Measurements from ENCODE around the gene LIG1. TPM values are rescaled to one million over a fixed set of nuclear protein-coding genes. Genes with fewer than 3 reads are reported as not detected.
"Not testable (repeated sequence)": the region's sequence is repeated elsewhere in the genome, so short reads cannot be mapped to it uniquely, and the experiment has no call there.

Gene LIG1
- total RNA-seq, 4 donors from 2014 or later: 2.7 to 12.6 (median 7.1) TPM

- Histone ChIP-seq H3K36me3 (peaks cover 0 to 68% of the 10 kb centered on the region in 2 donors), H3K4me1 (peaks cover 0 to 12% (median 0%) of the 10 kb centered on the region in 3 donors), H3K27me3 (no peaks in the 10 kb centered on the region), H3K4me3 (no peak overlapping the region), H3K27ac (no peak overlapping the region), H3K9me3 (peaks cover 0 to 22% (median 0%) of the 10 kb centered on the region in 3 donors)
- WGBS, 2 donors (ENCODE audit: low coverage in 1 of 2): 31% methylated on average over 1 of the region's 1 CpG; no CpG with 5 or more reads in 1 of the 2 donors
- TF ChIP-seq POLR2A (IDR thresholded peaks at IDR 0.05) (no peak), EP300 (IDR thresholded peaks at IDR 0.05) (no peak), POLR2AphosphoS5 (IDR thresholded peaks at IDR 0.05) (no peak)
- TF ChIP-seq, protein P1, sequence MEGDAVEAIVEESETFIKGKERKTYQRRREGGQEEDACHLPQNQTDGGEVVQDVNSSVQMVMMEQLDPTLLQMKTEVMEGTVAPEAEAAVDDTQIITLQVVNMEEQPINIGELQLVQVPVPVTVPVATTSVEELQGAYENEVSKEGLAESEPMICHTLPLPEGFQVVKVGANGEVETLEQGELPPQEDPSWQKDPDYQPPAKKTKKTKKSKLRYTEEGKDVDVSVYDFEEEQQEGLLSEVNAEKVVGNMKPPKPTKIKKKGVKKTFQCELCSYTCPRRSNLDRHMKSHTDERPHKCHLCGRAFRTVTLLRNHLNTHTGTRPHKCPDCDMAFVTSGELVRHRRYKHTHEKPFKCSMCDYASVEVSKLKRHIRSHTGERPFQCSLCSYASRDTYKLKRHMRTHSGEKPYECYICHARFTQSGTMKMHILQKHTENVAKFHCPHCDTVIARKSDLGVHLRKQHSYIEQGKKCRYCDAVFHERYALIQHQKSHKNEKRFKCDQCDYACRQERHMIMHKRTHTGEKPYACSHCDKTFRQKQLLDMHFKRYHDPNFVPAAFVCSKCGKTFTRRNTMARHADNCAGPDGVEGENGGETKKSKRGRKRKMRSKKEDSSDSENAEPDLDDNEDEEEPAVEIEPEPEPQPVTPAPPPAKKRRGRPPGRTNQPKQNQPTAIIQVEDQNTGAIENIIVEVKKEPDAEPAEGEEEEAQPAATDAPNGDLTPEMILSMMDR (IDR thresholded peaks at IDR 0.05): no peak
- ATAC-seq: no peak
Observed at GRCh38 chr19:48094129-48094854, 75.9 kb downstream of the LIG1 start.

DNA sequence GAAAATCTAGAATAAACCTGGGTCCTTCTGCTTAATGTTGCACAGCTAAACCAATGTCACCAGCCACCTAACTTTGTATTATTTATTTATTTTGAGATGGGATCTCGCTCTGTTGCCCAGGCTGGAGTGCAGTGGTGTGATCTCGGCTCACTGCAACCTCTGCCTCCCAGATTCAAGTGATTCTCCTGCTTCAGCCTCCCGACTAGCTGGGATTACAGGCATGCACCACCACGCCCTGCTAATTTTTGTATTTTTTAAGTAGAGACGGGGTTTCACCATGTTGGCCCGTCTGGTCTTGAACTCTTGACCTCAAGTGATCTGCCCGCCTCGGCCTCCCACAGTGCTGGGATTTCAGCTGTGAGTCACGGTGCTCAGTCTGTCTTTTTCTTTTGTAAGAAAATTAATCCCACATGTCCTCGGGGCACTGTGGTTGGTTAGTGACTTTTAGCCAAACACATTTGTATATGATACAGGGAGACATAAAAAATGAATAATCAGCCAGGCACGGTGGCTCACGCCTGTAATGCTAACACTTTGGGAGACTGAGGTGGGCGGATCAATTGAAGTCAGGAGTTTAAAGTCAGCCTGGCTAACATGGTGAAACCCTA is 78.9 kb downstream of the LIG1 start:
- WGBS, 2 donors (ENCODE audit: low coverage in 1 of 2): 46 to 73% methylated on average over 8 to 10 of the region's 13 CpGs
- not testable (repeated sequence) for H3K4me3 ChIP-seq, H3K27me3 ChIP-seq, ATAC-seq, H3K27ac ChIP-seq
- peaks cover 0 to 12% (median 0%) of the 10 kb centered on the region in 3 donors for H3K4me1 ChIP-seq
- H3K36me3 ChIP-seq: peaks cover 0 to 55% of the 10 kb centered on the region in 2 donors
- peaks cover 0 to 22% (median 0%) of the 10 kb centered on the region in 3 donors for H3K9me3 ChIP-seq

DNA sequence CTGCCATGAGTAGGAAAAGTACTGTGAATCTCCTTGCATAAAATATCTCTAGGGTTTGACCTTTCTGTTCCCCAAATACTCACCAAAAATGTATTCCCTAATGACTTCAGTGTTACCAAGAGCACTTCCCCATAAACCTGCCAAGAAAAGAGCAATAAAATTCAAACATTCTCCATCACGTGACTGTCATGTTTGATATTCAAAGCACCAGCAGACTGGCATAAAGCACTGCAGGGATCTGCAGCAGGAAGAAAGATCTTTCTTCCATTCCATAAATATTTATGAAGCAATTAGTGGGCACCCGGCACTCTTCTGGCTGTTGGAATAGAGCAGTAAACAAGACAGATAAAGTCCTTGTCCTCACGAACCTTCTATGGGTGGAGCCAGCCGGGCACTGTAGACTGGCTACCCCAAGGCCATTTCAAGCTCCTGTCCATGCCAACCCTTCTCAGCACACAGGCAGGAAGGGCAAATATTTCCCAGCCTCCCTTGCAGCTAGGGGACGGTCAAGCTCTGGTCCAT is 79.8 kb downstream of the LIG1 start:
- 8 to 47% methylated on average over 2 to 4 of the region's 5 CpGs for WGBS, 2 donors (ENCODE audit: low coverage in 1 of 2)
- TF ChIP-seq, protein P1 (IDR thresholded peaks at IDR 0.05): no peak
- TF ChIP-seq POLR2AphosphoS5 (IDR thresholded peaks at IDR 0.05) (no peak), POLR2A (IDR thresholded peaks at IDR 0.05) (no peak), EP300 (IDR thresholded peaks at IDR 0.05) (no peak)
- H3K27me3 ChIP-seq: no peaks in the 10 kb centered on the region
- no peak overlapping the region for H3K4me3 ChIP-seq
- no peak for ATAC-seq
- H3K4me1 ChIP-seq: peaks cover 0 to 12% (median 0%) of the 10 kb centered on the region in 3 donors
- peaks cover 0 to 46% of the 10 kb centered on the region in 2 donors for H3K36me3 ChIP-seq
- peaks cover 0 to 22% (median 0%) of the 10 kb centered on the region in 3 donors for H3K9me3 ChIP-seq
- H3K27ac ChIP-seq: no peak overlapping the region

DNA sequence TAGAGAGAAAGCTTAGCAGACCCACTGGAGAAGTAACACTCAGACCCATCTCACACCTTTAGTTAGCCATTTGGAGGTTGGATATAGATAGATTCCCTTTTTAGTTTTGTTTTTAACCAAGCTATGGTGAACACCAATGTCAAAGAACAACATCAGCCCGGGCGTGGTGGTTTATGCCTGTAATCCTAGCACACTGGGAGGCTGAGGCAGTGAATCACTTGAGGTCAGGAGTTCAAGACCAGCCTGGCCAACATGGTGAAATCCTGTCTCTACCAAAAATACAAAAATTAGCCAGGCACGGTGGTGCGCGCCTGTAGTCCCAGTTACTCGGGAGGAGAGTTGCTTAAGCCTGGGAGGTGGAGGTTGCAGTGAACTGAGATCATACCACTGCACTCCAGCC is 81.2 kb downstream of the LIG1 start:
- H3K27ac ChIP-seq, ATAC-seq, H3K27me3 ChIP-seq, H3K4me3 ChIP-seq: not testable (repeated sequence)
- Histone ChIP-seq H3K9me3 (peaks cover 0 to 12% (median 0%) of the 10 kb centered on the region in 3 donors), H3K4me1 (peaks cover 0 to 26% (median 0%) of the 10 kb centered on the region in 3 donors), H3K36me3 (peaks cover 0 to 33% of the 10 kb centered on the region in 2 donors)
- WGBS, 2 donors (ENCODE audit: low coverage in 1 of 2): 93% methylated on average over 6 of the region's 6 CpGs; no CpG with 5 or more reads in 1 of the 2 donors

DNA sequence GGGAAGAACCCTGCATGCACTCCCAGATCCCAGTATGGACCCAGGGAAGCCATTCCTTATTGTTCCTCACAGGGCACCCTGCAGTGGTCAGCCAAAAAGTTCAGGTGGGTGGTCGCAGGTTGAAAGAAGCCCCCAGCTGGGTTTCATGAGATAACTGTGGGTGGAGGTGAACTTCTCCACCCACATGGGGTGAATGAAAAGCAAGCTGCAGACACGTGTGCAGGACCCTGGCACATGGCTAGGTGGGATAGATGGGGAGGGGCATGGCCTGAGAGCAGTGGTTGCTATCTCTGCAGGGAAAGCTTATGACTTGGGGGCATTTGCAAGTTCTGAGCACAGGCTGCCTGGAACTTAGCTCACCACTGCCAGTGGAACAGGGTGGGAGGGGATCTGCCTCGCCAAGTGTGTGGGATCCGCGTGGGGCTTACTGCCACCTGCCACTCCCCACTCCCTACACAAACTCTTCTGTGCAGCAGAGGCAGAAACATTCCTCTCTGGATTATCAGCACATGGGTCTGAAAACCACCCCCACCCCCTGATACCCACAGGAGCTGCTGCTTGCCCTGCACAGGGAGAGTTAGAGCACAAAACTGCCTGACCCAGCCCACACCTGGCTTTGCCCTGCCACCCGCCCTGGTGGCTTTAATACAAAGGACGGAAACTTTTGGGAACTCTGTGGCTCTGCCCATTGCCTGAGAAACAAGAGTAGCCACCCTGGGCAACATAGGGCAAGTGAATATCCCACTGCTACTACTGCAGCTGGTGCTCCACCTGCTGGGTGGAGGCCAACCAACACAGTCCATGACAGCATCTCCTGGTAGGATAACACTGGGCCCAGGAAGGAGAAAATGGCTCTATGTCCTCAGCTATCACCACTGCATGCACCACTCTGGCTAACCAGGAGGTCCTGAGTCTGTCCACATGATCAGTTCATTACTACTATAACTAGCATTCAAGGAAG is 84.0 kb downstream of the LIG1 start:
- Histone ChIP-seq H3K4me3 (no peak overlapping the region), H3K9me3 (peaks cover 0 to 3% (median 0%) of the 10 kb centered on the region in 3 donors), H3K4me1 (peaks cover 0 to 26% (median 0%) of the 10 kb centered on the region in 3 donors), H3K27me3 (no peaks in the 10 kb centered on the region), H3K27ac (no peak overlapping the region), H3K36me3 (peaks cover 0 to 13% of the 10 kb centered on the region in 2 donors)
- no peak for ATAC-seq
- WGBS, 2 donors (ENCODE audit: low coverage in 1 of 2): 80% methylated on average over 2 of the region's 7 CpGs; no CpG with 5 or more reads in 1 of the 2 donors
- no peak for TF ChIP-seq EP300 (IDR thresholded peaks at IDR 0.05)
- TF ChIP-seq, protein P1 (IDR thresholded peaks at IDR 0.05): no peak
- no peak for TF ChIP-seq POLR2A (IDR thresholded peaks at IDR 0.05)
